Measurements from ENCODE around the gene GRIN2A. TPM values are rescaled to one million over a fixed set of nuclear protein-coding genes. Genes with fewer than 3 reads are reported as not detected.

The GRIN2A gene
- total RNA-seq, 2 donors from 2014 or later = 1.6 to 3.2 TPM

DNA sequence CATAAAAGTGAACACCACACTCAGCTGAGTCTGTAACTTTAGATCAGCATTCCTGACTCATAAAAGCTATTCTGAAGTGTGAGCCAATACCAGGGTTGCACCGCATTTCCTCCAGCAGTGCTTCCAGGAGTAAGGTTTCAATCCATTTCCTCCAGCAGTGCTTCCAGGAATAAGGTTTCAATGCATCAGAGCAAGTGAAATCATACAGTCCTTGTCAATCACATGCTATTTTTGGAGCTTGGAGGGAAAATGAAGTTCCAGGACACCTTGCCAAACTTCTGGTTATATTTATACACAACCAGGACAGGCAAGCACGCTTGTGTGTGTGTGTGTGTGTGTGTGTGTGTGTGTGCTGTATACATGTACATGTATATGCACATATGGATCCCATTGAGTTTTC lies 327.6 kb downstream of the GRIN2A start:
- intact Hi-C loops (cut with DNase I) = no loop called here

DNA sequence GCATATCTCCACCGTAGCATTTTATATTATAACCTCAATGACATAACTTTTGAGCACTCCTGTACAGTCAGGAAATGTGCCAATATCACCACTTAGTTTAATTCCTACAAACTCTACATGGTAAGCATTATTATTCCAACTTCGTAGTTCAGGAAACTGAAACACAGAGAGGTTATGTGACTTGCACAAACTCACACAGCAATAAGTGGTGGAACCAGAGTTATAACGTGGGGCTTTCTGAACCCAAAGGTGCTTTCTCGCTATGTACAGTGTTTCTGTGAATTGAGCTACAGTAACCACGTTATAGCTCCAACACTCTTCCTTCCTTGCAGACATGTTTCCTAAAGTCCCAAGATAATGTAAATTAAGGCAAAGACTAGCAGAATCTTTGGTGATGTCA lies 330.2 kb downstream of the GRIN2A start:
- no peak for DNase-seq (ENCODE audit: low spot score)
- intact Hi-C loops (cut with DNase I) = no loop called here

More for the DNA sequence above, 327.6 kb downstream of the GRIN2A start:
- no peak for DNase-seq (ENCODE audit: low spot score)

GRCh38 chr16:9850817-9851216 lies 331.4 kb downstream of the GRIN2A start:
- intact Hi-C loops (cut with DNase I) = no loop called here
- DNase-seq (ENCODE audit: low spot score) = no peak

DNA sequence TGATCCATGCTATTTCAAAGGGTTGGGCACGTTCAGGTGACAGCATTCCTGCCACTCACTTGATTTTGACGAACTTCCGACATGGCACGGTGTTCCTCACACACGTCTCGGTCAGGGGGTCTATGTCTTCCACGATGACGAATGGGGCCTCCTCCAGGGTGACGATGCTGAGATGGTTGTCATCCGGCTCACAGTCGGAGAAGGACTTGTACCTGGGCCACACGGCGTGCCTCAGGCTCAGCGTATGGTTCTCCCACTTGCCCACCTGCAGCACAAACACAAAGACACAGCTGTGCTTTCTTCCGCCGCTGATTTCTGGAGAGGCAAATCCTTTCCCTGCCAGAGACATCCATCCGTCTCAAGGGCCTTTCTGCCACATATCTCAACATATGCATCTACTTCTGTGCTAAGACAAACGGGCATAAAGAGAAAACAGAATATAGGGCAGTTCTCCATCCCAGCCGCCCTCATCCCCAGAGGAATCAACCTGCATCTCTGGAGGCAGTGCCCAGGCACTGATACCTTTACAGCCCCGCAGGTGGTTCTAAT lies 332.5 kb downstream of the GRIN2A start:
- intact Hi-C loops (cut with DNase I) = no loop called here

DNA sequence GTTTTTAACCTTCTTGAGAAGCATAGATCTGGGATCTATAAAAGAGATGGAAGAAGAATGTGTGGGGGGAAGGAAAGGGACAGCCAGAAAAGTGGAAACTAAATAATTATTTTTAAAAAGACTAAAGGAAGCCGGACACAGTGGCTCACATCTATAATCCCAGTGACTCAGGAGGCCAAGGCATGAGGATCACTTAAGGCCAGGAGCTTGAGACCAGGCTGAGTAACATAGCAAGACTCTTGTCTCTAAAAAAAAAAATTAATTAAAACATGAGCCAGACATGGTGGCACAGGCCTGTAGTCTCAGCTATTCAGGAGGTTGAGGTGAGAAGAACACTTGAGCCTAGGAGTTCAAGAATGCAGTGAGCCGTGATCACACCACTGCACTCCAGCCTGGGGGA lies 335.1 kb downstream of the GRIN2A start:
- intact Hi-C loops (cut with DNase I) = no loop called here
- DNase-seq (ENCODE audit: low spot score) = no peak

More for the DNA sequence above, 332.5 kb downstream of the GRIN2A start:
- DNase-seq (ENCODE audit: low spot score) = no peak

- intact Hi-C loops (cut with DNase I) = no loop called here
- DNase-seq (ENCODE audit: low spot score) = no peak
Observed at GRCh38 chr16:9846362-9847099, 335.7 kb downstream of the GRIN2A start.

DNA sequence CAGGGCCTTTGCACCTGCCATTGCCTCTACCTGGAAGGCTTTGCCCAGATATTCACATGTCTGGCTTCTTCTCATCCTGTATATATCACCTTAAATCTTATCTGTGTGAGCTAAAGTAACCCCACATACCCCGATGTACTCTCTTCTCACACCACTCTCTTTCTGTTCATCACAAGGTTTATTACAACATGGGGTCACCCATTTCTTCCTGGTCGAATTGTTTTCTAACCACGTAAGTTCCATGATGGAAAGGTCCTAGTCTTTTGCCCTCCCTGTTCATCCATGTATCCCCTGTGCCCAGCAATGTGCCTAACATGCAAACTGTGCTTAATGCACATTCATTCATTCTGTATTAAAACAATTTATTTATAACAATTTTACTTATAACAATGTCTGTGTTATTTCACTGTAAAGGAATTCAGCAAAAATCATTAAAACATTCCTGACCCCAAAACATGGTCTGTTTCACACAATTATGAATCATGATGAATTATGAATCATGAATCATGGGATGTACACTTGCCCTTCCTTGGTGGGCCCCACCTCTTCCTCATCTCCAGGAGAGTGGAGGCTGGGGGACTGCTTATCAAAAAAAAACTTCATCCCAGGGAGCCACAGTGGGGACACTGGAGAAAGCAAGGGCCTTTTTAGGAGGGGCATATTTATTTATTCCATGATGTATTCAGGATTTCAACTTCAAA lies 336.4 kb downstream of the GRIN2A start:
- DNase-seq (ENCODE audit: low spot score) = no peak

DNA sequence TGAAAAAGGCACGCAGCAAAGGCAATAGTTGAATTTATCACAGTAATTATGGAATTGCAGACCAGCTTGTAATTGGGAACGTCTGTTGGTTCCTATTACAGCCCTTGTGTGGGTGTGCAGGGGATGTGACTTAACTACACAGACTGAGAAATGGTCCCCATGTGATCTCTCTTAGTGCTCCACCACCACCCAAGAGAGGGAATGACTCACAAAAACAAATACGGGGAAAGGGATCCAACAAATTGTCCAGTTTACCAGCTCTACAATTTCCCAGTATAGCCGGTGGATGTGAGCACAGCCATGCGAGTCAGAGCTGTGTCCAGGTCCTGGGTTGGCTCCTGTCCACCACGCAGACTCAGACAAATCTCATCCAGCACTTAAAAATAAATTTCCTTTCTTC lies 337.9 kb downstream of the GRIN2A start:
- DNase-seq (ENCODE audit: low spot score) = no peak
- intact Hi-C loops (cut with DNase I) = no loop called here

More for the DNA sequence above, 336.4 kb downstream of the GRIN2A start:
- intact Hi-C loops (cut with DNase I) = no loop called here

DNA sequence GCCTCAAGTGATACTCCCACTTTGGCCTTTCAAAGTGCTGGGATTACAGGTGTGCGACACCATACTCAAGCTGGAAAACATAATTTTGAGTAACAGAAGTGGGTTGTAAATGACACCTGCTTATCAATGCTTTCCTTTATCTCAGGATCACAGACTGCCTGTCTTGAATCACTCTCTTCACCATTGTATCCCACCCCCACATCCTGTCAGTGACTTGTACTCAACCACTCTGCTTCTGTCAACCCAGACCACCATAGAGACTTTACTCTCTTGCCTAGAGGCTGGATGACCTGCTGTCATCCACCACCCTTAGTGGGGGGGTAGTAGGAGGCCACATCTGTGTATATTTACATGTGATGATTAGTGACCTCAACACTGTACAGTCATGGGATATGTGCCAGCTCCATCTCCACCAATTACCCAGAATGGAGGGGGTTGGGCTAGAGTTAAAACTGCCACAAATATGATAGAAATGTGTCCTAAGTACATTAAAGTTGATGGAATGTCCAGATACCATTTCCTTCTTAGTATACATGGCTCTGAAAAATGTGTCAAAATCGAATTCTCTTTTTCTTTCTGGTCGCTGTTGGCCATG lies 338.7 kb downstream of the GRIN2A start:
- DNase-seq (ENCODE audit: low spot score) = no peak
- intact Hi-C loops (cut with DNase I) = no loop called here

- DNase-seq (ENCODE audit: low spot score) = no peak
- intact Hi-C loops (cut with DNase I) = no loop called here
Observed at GRCh38 chr16:9840761-9841665, 341.2 kb downstream of the GRIN2A start.

- no peak for DNase-seq (ENCODE audit: low spot score)
- intact Hi-C loops (cut with DNase I) = no loop called here
Observed at GRCh38 chr16:9837481-9837880, 344.7 kb downstream of the GRIN2A start.

DNA sequence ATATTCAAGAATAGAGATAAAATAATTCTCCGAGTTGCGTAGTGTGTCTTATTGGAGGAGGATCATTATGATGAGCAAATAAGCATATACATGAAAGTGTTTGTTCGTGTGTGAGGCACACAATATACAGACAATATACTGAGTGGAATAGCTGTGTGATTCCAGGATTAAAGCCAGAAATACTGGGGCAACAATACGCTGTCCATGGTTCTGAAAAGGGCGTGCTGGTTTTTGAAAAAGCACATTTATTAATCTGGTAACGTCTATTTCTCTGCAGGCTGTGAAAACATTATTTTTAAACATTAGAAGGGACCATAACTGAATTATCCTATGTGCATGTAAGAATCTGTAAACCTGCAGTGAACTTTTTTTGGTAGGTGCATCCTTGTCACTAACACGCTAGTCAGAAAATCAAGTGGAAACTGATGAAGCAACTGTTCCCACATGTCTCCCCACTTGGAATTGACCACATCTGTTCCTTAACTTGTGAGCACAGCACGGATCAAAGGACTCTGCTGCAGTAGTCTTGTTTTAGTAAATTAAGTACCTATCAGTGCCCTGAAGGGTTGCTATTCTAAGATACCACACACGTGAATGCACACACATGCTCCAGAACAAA lies 346.0 kb downstream of the GRIN2A start:
- no peak for DNase-seq (ENCODE audit: low spot score)
- intact Hi-C loops (cut with DNase I) = no loop called here

- intact Hi-C loops (cut with DNase I) = no loop called here
- DNase-seq (ENCODE audit: low spot score) = no peak
Observed at GRCh38 chr16:9827062-9827752, 355.0 kb downstream of the GRIN2A start.

DNA sequence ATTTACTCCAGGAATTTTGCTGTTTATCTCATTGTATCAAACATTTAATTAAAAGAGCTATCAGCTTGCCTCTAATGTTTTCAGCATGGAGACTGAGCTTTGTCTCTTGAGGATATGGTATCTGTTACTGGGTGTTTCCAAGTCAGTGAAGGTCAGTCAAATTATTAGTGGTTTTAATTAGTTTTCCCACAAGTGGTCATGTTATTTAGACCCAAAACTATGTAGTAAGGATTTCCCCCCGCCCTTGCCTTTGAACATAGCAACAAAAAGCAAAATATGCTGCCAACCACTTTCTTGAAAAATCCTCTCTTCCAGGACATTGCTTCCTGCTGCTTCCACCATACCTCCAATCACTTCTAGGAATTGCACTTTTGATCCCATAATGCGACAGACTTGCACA lies 355.6 kb downstream of the GRIN2A start:
- intact Hi-C loops (cut with DNase I) = no loop called here
- no peak for DNase-seq (ENCODE audit: low spot score)

- no peak for DNase-seq (ENCODE audit: low spot score)
- intact Hi-C loops (cut with DNase I) = no loop called here
Observed at GRCh38 chr16:9824200-9825068, 357.8 kb downstream of the GRIN2A start.

GRCh38 chr16:9823510-9823909 lies 358.7 kb downstream of the GRIN2A start:
- DNase-seq (ENCODE audit: low spot score) = no peak
- intact Hi-C loops (cut with DNase I) = no loop called here

DNA sequence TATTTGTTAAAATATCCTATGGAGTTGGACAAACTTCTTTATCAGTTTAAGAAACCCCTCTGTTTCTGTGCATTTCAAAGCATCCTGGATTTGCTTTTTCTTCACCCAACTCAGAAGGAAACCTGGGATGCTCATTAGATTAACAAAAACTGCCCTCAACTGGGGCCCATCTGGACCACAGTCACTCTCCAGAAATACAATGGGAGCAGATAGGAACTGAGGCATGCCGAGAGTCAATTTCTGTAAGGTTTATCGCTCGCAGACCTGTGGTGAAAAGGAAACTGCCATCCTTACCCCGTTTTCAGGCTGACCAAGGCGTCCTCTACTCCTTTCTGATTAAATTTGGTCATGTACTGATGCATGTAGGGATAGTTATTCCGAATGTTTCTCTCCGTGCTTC lies 360.3 kb downstream of the GRIN2A start:
- intact Hi-C loops (cut with DNase I) = no loop called here
- DNase-seq (ENCODE audit: low spot score) = no peak
